Germinal center (tissue), 1 donor: Measurements from ENCODE around the gene GPR55.
"Not testable (repeated sequence)": the region's sequence is repeated elsewhere in the genome, so short reads cannot be mapped to it uniquely, and the experiment has no call there.

Source experiments
- DNase-seq: peaks from one replicate; pipeline ENCODE4 v3.0.0; 2012; ENCODE audit warnings: mixed read lengths, low spot score

Gene GPR55

GRCh38 chr2:230924470-230925341 is at the start of gene GPR55:
TSS of gene GPR55 (minus strand) at chr2:230925242. CDS start at chr2:230910962, 14,280 bp downstream.
- DNase-seq: peak; percentile 82

DNA sequence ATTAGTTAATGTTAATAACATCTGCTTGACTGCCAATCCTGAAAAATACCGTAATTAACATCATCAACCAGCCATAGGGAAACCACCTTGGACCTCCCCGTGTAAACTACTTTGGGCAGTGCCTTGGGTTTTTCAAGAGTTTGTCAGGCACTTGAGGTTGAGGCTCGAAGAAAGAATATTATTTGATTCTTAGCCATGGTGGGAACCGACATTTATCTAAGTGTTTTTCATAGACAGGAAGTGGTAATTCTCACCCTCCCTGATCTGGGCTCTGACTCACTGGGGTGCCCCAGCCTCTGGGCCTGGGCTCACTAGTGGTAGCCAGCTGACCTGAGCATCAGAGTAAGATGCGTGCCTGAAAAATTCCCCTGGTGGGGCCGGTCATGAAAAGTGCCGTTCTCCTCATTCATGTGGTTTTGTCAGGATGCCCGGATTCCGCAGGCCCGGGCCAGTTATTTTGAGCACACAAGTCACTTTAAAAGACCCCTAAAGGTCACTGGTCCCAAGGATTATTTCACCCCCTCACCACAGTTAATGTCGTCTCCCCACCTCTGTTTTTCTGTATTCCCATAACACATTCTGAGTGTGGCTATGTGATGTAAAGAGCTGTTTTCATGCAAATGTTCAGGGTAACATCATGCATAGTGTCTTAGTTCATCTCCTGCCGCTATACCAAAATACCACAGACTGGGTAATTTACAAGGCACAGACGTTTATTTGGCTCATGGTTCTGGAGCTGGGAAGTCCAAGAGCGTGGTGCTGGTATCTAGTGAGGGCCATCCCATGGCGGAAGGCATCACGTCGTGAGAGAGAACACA is 49.3 kb upstream of the GPR55 start:
- DNase-seq: peak; percentile 42

- DNase-seq: no peak
These were observed 47.0 kb upstream of the GPR55 start for GRCh38 chr2:230972046-230972445.

DNA sequence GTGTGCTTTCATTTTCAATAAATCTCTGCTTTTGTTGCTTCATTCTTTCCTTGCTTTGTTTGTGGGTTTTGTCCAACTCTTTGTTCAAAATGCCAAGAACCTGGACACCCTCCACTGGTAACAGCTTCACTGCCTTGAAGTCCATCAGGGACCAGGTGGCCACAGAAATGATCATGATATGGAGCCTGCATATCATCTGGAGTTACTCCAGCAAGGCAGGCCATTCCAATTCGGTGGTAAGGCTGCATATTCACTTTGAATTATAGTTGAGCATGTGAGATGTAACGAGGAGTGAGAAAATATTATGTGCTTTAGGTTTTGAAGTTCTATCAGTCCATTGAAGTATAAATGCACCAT is 44.6 kb upstream of the GPR55 start:
- DNase-seq: no peak

DNA sequence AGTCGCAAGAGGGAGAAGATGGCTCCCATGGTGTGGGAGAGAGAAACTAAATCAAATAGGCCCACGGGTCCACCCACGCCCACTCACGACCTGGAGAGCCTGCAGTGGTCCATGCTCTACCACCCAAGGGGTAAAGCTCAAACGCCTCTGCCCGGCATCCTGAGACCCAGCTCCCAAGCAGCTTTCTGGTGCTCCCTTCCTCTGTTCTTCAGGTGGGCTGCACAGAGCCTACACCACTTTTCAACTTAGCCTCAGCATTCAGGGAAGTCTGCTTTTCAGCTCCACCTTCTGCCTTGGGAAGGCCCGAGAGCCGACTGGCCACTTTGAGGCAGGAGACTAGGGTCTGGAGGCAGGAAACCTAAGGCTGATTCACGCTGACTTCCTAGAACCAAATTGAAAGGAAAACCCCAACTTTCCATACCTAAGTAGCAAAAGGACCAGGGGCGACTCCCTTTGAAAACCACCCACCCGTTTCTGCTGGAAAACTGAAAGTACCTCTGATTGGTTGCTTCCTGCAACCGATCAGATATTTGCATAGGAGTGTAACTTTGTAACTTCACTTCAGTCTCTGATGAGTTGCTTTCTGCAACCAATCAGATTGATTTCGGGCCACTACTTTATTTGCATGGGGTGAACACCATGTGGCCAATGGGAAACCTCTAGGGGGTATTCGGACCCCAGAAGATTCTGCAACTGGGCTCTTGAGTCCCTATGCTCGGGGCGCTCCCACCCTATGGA is 44.0 kb upstream of the GPR55 start:
- DNase-seq: no peak

GRCh38 chr2:230968314-230968713 is 43.3 kb upstream of the GPR55 start:
- DNase-seq: not testable (repeated sequence)

DNA sequence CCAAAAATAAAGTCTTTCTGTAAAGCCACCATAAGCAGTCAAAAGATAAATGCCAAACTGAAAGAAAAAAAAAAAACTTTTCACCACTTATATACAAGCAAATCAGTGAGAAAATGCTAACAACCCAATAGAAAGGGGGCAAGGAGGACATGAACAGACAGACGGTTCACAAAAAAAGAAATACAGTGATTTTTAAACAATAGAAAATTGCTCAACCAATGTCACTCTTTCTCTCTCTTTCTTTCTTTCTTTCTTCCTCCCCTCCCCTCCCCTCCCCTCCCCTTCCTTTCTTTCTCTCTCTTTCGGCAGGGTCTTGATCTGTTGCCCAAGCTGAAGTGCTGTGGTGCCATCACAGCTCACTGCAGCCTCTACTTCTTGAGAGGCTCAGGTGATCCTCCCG is 42.1 kb upstream of the GPR55 start:
- DNase-seq: no peak

GRCh38 chr2:230964136-230964730 is 39.2 kb upstream of the GPR55 start:
- no peak for DNase-seq

- DNase-seq: no peak
These were observed 36.0 kb upstream of the GPR55 start for GRCh38 chr2:230961091-230961491.

DNA sequence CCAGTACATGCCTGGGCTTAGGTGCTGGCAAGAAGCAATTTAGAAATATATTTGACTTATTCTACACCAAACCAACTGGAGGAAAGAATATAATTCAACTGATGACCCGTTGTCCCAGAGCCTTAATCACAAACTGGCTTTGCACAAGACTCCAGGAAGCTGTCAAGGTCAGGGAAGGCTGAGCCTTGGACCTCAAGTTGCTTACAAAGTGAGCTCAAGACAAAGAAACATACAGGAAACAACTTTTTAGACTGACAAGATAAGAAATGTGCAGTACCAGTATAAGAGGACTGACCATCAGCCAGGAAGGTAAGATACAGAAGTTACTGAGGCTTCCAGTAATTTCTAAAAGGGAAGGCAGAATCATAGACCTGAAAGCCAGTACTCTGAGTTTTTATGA is 35.0 kb upstream of the GPR55 start:
- DNase-seq: no peak

DNA sequence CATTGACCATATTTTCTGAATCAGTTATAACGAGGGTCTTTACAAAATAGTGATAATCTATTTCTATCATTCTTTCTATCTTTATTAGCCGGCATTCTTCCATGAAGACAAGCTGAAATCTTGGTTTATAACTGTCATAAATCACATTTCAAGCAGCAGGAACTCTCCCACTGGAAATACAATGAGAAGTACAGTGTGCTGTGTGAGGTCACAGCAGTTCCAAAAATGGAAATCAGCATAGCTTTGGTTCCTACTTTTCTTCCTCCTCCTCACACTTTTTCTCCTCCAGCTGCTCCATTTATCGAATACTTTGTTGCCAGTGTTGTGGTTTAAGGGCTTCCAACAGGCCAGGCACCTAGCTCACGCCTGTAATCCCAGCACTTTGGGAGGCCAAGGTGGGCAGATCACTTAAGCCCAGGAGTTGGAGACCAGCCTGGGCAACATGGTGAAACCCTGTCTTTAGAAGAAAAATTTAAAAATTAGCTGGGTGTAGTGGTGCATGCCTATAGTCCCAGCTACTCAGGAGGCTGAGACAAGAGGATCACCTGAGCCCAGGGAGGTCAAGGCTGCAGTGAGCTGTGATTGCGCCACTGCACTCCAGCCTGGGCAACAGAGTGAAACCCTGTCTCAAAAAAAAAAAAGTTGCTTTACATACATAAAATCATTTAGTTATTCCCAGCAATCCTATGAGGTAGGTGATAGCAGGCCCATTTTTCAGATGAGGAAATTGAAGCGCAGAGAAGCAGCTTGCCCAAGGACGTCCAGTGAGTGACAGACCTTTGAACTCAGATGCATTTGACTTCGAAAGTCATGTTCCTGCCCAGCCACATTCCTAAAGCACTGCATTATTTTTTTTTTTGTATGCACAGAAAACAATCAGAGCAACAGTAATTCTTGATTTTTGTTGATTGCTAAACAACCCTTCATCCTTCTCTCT is 34.0 kb upstream of the GPR55 start:
- DNase-seq: no peak

- no peak for DNase-seq
These were observed 32.8 kb upstream of the GPR55 start for GRCh38 chr2:230957756-230958391.

- peak; percentile 52 for DNase-seq
These were observed 32.0 kb upstream of the GPR55 start for GRCh38 chr2:230956827-230957755.

- no peak for DNase-seq
These were observed 30.2 kb upstream of the GPR55 start for GRCh38 chr2:230955163-230955737.

GRCh38 chr2:230954746-230955145 is 29.7 kb upstream of the GPR55 start:
- no peak for DNase-seq

- no peak for DNase-seq
These were observed 28.8 kb upstream of the GPR55 start for GRCh38 chr2:230953845-230954244.

- no peak for DNase-seq
These were observed 27.3 kb upstream of the GPR55 start for GRCh38 chr2:230952226-230952956.

- no peak for DNase-seq
These were observed 26.4 kb upstream of the GPR55 start for GRCh38 chr2:230951396-230951795.
